ENCODE data around the gene CPT2.

GRCh38 chr1:53262000-53262399 is 65.4 kb downstream of the CPT2 start:
- TF ChIP-seq POLR2A (IDR thresholded peaks at IDR 0.05) (no peak), CTCF (IDR thresholded peaks at IDR 0.05) (no peak), EP300 (IDR thresholded peaks at IDR 0.05; ENCODE audit: low read depth) (no peak)

Data from transverse colon (tissue), 3 donors.